Natural killer cell (primary cell): ENCODE results near the gene GRM4. TPM values are rescaled to one million over a fixed set of nuclear protein-coding genes. Genes with fewer than 3 reads are reported as not detected.

Source experiments
- ATAC-seq, 3 donors: fragments of 150-1000 bp in 2 of 3; fragments of 200-7000 bp in 1 of 3; cut with Tn5 transposase; 1 replicate in 1 of 3; 2 replicates in 2 of 3; pipeline ENCODE4 v1.10.0; 2021; ENCODE audit warnings: mild to moderate bottlenecking in 2 of 3, moderate library complexity in 2 of 3
- DNase-seq, 2 donors: peaks; one replicate each; pipeline versions ENCODE4 v3.0.0 to v3.0.0-alpha.2; 2013 to 2021; ENCODE audit warnings: mixed read lengths in 1 of 2
- H3K27ac ChIP-seq: one replicate; pipeline ENCODE4 v1.5.1; 2013; ENCODE audit warnings: mild to moderate bottlenecking, low read length
- H3K27me3 ChIP-seq: one replicate; pipeline ENCODE4 v1.6.1; 2013; ENCODE audit warnings: low read length; ENCODE audit not compliant: control insufficient read depth, insufficient read depth
- H3K36me3 ChIP-seq: one replicate; pipeline ENCODE4 v1.6.1; 2013; ENCODE audit warnings: low read length; ENCODE audit not compliant: control insufficient read depth, insufficient read depth
- H3K4me1 ChIP-seq: one replicate; pipeline ENCODE4 v1.6.1; 2013; ENCODE audit warnings: low read length; ENCODE audit not compliant: control insufficient read depth, insufficient read depth
- H3K4me3 ChIP-seq: one replicate; pipeline ENCODE4 v1.5.1; 2013; ENCODE audit warnings: low read length
- H3K9me3 ChIP-seq: one replicate; pipeline ENCODE4 v1.6.1; 2013; ENCODE audit warnings: low read length; ENCODE audit not compliant: control insufficient read depth, insufficient read depth
- H3K27ac Mint-ChIP-seq, 2 donors: one replicate each; pipeline ENCODE4 v1.8.0; 2022; ENCODE audit warnings: mild to moderate bottlenecking in 2 of 2, mixed read lengths in 2 of 2, moderate library complexity in 1 of 2
- H3K27me3 Mint-ChIP-seq, 2 donors: one replicate each; pipeline ENCODE4 v1.8.0; 2022; ENCODE audit warnings: low read depth in 2 of 2, mixed read lengths in 2 of 2
- H3K36me3 Mint-ChIP-seq: one replicate; pipeline ENCODE4 v1.8.0; 2022; ENCODE audit warnings: mixed read lengths
- H3K4me1 Mint-ChIP-seq, 2 donors: one replicate each; pipeline ENCODE4 v1.8.0; 2022; ENCODE audit warnings: mixed read lengths in 2 of 2
- H3K4me3 Mint-ChIP-seq: one replicate; pipeline ENCODE4 v1.8.0; 2022; ENCODE audit warnings: mild to moderate bottlenecking, moderate library complexity, mixed read lengths
- H3K9me3 Mint-ChIP-seq, 2 donors: one replicate each; pipeline ENCODE4 v1.8.0; 2022; ENCODE audit warnings: mixed read lengths in 2 of 2
- CTCF ChIP-seq: fragments of 200-600 bp; IDR thresholded peaks from one replicate; pipeline ENCODE4 v1.8.0; 2022; ENCODE audit warnings: antibody characterized with exemption
- WGBS: methylation state at CpG from one replicate; pipeline ENCODE4 v1.1.7; 2013; ENCODE audit warnings: missing lambda C conversion rate; ENCODE audit not compliant: insufficient coverage; 5-methylcytosine and 5-hydroxymethylcytosine counted together
- intact Hi-C: fragments of 100-400 bp; cut with micrococcal nuclease; formaldehyde crosslinking; loops from one replicate; pipeline ENCODE4 v1.14.2; 2022
- total RNA-seq, 4 donors: library from RNA; stranded (reverse); fragments of 120-200 nt in 1 of 4; gene quantifications; one replicate each; pipeline versions ENCODE4 v1.2.3 to v1.2.4, GENCODE V29; 2013 to 2022

GRM4 gene
- total RNA-seq, 3 donors from 2014 or later (not counting 1 experiment from before 2014, with no cell fraction given), result not detected

DNA sequence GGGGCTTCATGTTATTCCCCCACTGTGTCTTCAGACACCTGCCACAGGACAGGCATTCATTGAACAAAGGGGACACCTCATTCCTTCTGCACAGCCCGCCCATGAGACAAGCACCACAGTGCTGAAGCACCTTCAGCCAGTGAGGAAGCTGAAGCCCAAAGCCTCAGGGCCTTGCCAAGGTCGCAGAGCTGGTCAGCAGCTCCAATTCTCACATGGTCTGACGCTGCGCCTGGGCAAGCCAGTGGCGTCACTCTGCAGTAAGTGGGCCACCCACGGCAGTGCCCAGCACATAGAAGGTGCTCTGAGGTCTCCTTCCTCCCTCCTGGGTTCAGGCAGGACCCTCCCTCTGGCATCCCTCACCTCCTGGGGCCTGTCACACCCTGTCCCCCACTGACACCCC is 43.2 kb downstream of the GRM4 start:
- H3K27me3 Mint-ChIP-seq, result peaks cover 0 to 10% of the 10 kb centered on the region in 2 donors

DNA sequence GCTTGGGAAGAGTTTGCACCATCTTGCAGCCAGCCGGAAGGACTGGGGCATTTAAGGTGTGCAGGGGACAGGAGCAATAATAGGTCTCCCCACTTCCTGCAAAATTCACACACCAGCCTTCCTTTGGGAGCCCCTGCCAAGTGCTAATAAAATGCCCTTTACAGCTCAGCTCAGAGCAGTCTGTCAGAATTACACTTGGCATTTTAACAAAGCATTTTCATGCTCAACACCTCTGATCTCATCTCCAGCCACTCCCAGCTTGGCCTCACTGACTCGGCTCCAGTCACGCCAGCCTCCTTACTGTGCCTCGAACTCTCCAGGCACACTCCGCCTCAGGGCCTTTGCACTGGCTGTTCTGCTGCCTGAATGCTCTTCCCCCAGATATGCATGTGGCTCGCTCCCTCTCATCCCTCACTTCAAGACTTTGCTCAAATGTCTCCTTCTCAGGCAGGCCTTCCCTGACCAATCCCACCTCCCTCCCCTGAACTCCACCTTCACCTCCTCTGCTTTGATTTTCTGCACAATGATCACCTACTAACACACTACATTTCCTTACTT is 43.7 kb downstream of the GRM4 start:
- TF ChIP-seq CTCF, result no peak
- no peak for ATAC-seq
- no peaks in the 10 kb centered on the region for H3K9me3 ChIP-seq
- WGBS, result 90% methylated on average over 5 of the region's 6 CpGs
- Mint-ChIP-seq H3K27ac (no peak overlapping the region), H3K4me3 (no peak overlapping the region), H3K4me1 (no peaks in the 10 kb centered on the region), H3K9me3 (no peaks in the 10 kb centered on the region), H3K36me3 (no peaks in the 10 kb centered on the region), H3K27me3 (peaks cover 0 to 10% of the 10 kb centered on the region in 2 donors)
- intact Hi-C loops, result no loop called here
- H3K27ac ChIP-seq, result no peak overlapping the region
- no peaks in the 10 kb centered on the region for H3K4me1 ChIP-seq
- no peaks in the 10 kb centered on the region for H3K27me3 ChIP-seq
- no peaks in the 10 kb centered on the region for H3K36me3 ChIP-seq
- H3K4me3 ChIP-seq, result no peak overlapping the region
- no peak for DNase-seq

More for the DNA sequence above, 43.2 kb downstream of the GRM4 start:
- H3K27ac ChIP-seq, result no peak overlapping the region
- H3K36me3 Mint-ChIP-seq, result no peaks in the 10 kb centered on the region
- 78% methylated on average over 6 of the region's 6 CpGs for WGBS
- no peak overlapping the region for H3K4me3 ChIP-seq
- no peaks in the 10 kb centered on the region for H3K9me3 ChIP-seq
- H3K4me1 ChIP-seq, result no peaks in the 10 kb centered on the region
- intact Hi-C loops, result no loop called here
- ATAC-seq (no peak), DNase-seq (no peak)
- no peaks in the 10 kb centered on the region for H3K4me1 Mint-ChIP-seq
- no peaks in the 10 kb centered on the region for H3K9me3 Mint-ChIP-seq
- H3K27me3 ChIP-seq, result no peaks in the 10 kb centered on the region
- no peak overlapping the region for H3K4me3 Mint-ChIP-seq
- no peak overlapping the region for H3K27ac Mint-ChIP-seq
- TF ChIP-seq CTCF, result no peak
- no peaks in the 10 kb centered on the region for H3K36me3 ChIP-seq

- Histone ChIP-seq H3K36me3 (no peaks in the 10 kb centered on the region), H3K9me3 (no peaks in the 10 kb centered on the region), H3K4me1 (no peaks in the 10 kb centered on the region), H3K27me3 (no peaks in the 10 kb centered on the region), H3K27ac (no peak overlapping the region), H3K4me3 (no peak overlapping the region)
- Mint-ChIP-seq H3K4me1 (no peaks in the 10 kb centered on the region), H3K4me3 (no peak overlapping the region), H3K9me3 (no peaks in the 10 kb centered on the region), H3K27ac (no peak overlapping the region), H3K36me3 (no peaks in the 10 kb centered on the region), H3K27me3 (peaks cover 10 to 14% of the 10 kb centered on the region in 2 donors)
- no peak for DNase-seq
- intact Hi-C loops, result no loop called here
- no peak for TF ChIP-seq CTCF
- ATAC-seq, result no peak
- WGBS, result 89% methylated on average over 7 of the region's 7 CpGs
Observed at GRCh38 chr6:34100788-34101187, 45.1 kb downstream of the GRM4 start.

DNA sequence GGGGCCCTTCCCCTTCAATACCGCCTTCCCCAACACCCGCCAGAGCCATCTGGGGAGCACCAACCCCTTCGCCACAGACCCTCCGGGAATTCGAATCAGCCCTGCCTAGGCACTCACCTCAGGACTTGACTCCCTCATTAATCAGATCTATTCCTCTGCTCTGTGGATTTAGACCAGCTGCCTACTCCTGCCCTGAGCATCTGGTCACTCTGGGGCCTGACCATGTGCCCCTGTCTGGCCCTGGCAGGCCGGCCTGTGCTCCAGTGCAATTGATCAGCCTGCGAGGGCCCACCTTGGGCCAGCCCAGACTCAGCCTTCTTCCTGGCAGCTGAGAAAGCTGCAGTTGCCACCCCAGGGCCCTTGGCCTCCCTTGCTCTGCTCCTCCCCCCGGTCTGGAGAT is 46.0 kb downstream of the GRM4 start:
- H3K27me3 ChIP-seq, result no peaks in the 10 kb centered on the region
- H3K4me1 ChIP-seq, result no peaks in the 10 kb centered on the region
- DNase-seq (no peak), ATAC-seq (no peak)
- Mint-ChIP-seq H3K27ac (no peak overlapping the region), H3K4me1 (no peaks in the 10 kb centered on the region), H3K27me3 (peaks cover 19 to 20% of the 10 kb centered on the region in 2 donors), H3K36me3 (no peaks in the 10 kb centered on the region), H3K9me3 (no peaks in the 10 kb centered on the region), H3K4me3 (no peak overlapping the region)
- 88% methylated on average over 8 of the region's 8 CpGs for WGBS
- intact Hi-C loops, result no loop called here
- no peak overlapping the region for H3K27ac ChIP-seq
- H3K36me3 ChIP-seq, result no peaks in the 10 kb centered on the region
- no peak for TF ChIP-seq CTCF
- H3K4me3 ChIP-seq, result no peak overlapping the region
- no peaks in the 10 kb centered on the region for H3K9me3 ChIP-seq
